GM21360 (cell line): ENCODE results near the gene EEF1B2.
"Not testable (repeated sequence)": the region's sequence is repeated elsewhere in the genome, so short reads cannot be mapped to it uniquely, and the experiment has no call there.

Source experiments
- ATAC-seq: cut with Tn5 transposase; IDR thresholded peaks from one replicate; pipeline ENCODE4 v1.9.1; 2021; ENCODE audit warnings: mild to moderate bottlenecking, moderate library complexity; ENCODE audit not compliant: unreplicated experiment

Gene EEF1B2

GRCh38 chr2:206163251-206163880, 3.7 kb downstream of the EEF1B2 start:
- no peak for ATAC-seq

GRCh38 chr2:206164261-206164862, 4.7 kb downstream of the EEF1B2 start:
- ATAC-seq, result no peak

- ATAC-seq, result not testable (repeated sequence)
These were observed 8.5 kb downstream of the EEF1B2 start for GRCh38 chr2:206168230-206168629.

GRCh38 chr2:206171624-206172397, 12.1 kb downstream of the EEF1B2 start:
- ATAC-seq, result not testable (repeated sequence)

- no peak for ATAC-seq
These were observed 13.5 kb downstream of the EEF1B2 start for GRCh38 chr2:206173147-206173546.

GRCh38 chr2:206176121-206176520, 16.4 kb downstream of the EEF1B2 start:
- ATAC-seq, result no peak

- no peak for ATAC-seq
These were observed 17.2 kb downstream of the EEF1B2 start for GRCh38 chr2:206176901-206177300.

GRCh38 chr2:206181526-206181925, 21.8 kb downstream of the EEF1B2 start:
- ATAC-seq, result not testable (repeated sequence)

- no peak for ATAC-seq
These were observed 30.0 kb downstream of the EEF1B2 start for GRCh38 chr2:206189691-206190090.

- no peak for ATAC-seq
These were observed 30.4 kb downstream of the EEF1B2 start for GRCh38 chr2:206190111-206190510.

GRCh38 chr2:206190689-206191088, 31.0 kb downstream of the EEF1B2 start:
- ATAC-seq, result no peak

- no peak for ATAC-seq
These were observed 32.5 kb downstream of the EEF1B2 start for GRCh38 chr2:206192157-206192556.

GRCh38 chr2:206193671-206194357, 34.1 kb downstream of the EEF1B2 start:
- ATAC-seq, result no peak

GRCh38 chr2:206198677-206199076, 39.0 kb downstream of the EEF1B2 start:
- no peak for ATAC-seq

- no peak for ATAC-seq
These were observed 41.6 kb downstream of the EEF1B2 start for GRCh38 chr2:206201075-206201848.

- no peak for ATAC-seq
These were observed 42.8 kb downstream of the EEF1B2 start for GRCh38 chr2:206202446-206202845.

GRCh38 chr2:206203331-206203730, 43.6 kb downstream of the EEF1B2 start:
- ATAC-seq, result no peak

- no peak for ATAC-seq
These were observed 45.0 kb downstream of the EEF1B2 start for GRCh38 chr2:206204710-206205109.

GRCh38 chr2:206207316-206207715, 47.6 kb downstream of the EEF1B2 start:
- not testable (repeated sequence) for ATAC-seq

- no peak for ATAC-seq
These were observed 49.2 kb downstream of the EEF1B2 start for GRCh38 chr2:206208900-206209299.
